BJ (cell line): ENCODE data around the gene NME4. TPM values are rescaled to one million over a fixed set of nuclear protein-coding genes. Genes with fewer than 3 reads are reported as not detected.

Source experiments
- CTCF ChIA-PET: fragments of 350-600 bp; formaldehyde crosslinking; extraction: SDS; loops from one replicate; lab custom pipeline; 2021; ENCODE audit warnings: antibody characterized with exemption, inconsistent platforms; lab: Yijun Ruan, JAX
- POLR2A ChIA-PET: fragments of 300-600 bp; sonication (Branson Sonifier 250); formaldehyde crosslinking; extraction: SDS; loops from one replicate; lab custom pipeline; 2021; ENCODE audit warnings: antibody characterized with exemption; lab: Charles Lee
- DNase-seq: peaks from one replicate; pipeline ENCODE4 v3.0.0-alpha.2; 2011; ENCODE audit warnings: low read depth
- H3K27me3 ChIP-seq: 2 replicates; pipeline ENCODE4 v1.6.0; 2011; ENCODE audit warnings: low read length; ENCODE audit not compliant: control insufficient read depth, insufficient read depth
- H3K36me3 ChIP-seq: 2 replicates; pipeline ENCODE4 v1.5.1; 2011; ENCODE audit warnings: low read length; ENCODE audit not compliant: control insufficient read depth, insufficient read depth
- H3K4me3 ChIP-seq: 2 replicates; pipeline ENCODE4 v1.5.1; 2011; ENCODE audit warnings: low read depth, mild to moderate bottlenecking, control low read depth, low read length
- CTCF ChIP-seq: IDR thresholded peaks from 2 replicates; pipeline ENCODE4 v1.5.1; 2011; ENCODE audit warnings: low read depth, mild to moderate bottlenecking, control low read depth, inconsistent platforms, low read length, moderate library complexity; ENCODE audit not compliant: insufficient read depth
- polyA plus RNA-seq: library from polyadenylated mRNA; depleted of rRNA; stranded (reverse); fragments of >200 nt; gene quantifications from 2 replicates; pipeline ENCODE4 v1.2.3, GENCODE V29; 2011

The NME4 gene
- polyA plus RNA-seq, 1 experiment, result 290 TPM

GRCh38 chr16:351804-352520 lies 45.0 kb upstream of the NME4 start:
- Histone ChIP-seq H3K36me3 (peaks cover 1% of the 10 kb centered on the region), H3K4me3 (peak overlapping the region; percentile 68), H3K27me3 (no peaks in the 10 kb centered on the region)
- ChIA-PET CTCF (interaction anchor here (1.2 to 2.1 kb wide), 6 partner anchors 9 to 245 kb away, joined by 4 to 10 read pairs (median 6); partner anchors contain the start of gene LUC7L), POLR2A (interaction anchor here (0.6 kb wide), 1 partner anchor 217 kb away, joined by 5 read pairs; no protein-coding TSS in a partner anchor)
- no peak for TF ChIP-seq CTCF
- no peak for DNase-seq

GRCh38 chr16:352547-353403 lies 44.2 kb upstream of the NME4 start, which contains the start of gene AXIN1:
Gene AXIN1 (minus strand): TSS chr16:352723. CDS start chr16:347025, 5,698 bp downstream.
- H3K36me3 ChIP-seq, result peaks cover 1% of the 10 kb centered on the region
- no peaks in the 10 kb centered on the region for H3K27me3 ChIP-seq
- peak within 1 kb of the TSS; percentile 68 for H3K4me3 ChIP-seq
- TF ChIP-seq CTCF, result no peak
- ChIA-PET CTCF (interaction anchor here (1.1 to 2.1 kb wide), 7 partner anchors 9 to 287 kb away, joined by 3 to 10 read pairs (median 6); partner anchors contain the start of gene LUC7L), POLR2A (interaction anchor here (0.6 to 0.7 kb wide), 4 partner anchors 73 to 250 kb away, joined by 3 to 18 read pairs (median 10); no protein-coding TSS in a partner anchor)
- peak; percentile 50 for DNase-seq

- POLR2A ChIA-PET, result interaction anchor here (0.6 to 0.7 kb wide), 3 partner anchors 72 to 251 kb away, joined by 3 to 18 read pairs (median 14); no protein-coding TSS in a partner anchor
- CTCF ChIA-PET, result interaction anchor here (0.6 to 2.1 kb wide), 6 partner anchors 9 to 288 kb away, joined by 3 to 5 read pairs (median 4); no protein-coding TSS in a partner anchor
- Histone ChIP-seq H3K4me3 (peak overlapping the region; percentile 68), H3K36me3 (peaks cover 1% of the 10 kb centered on the region; the same call in 1 of the 2 replicates), H3K27me3 (no peaks in the 10 kb centered on the region)
- no peak for TF ChIP-seq CTCF
- DNase-seq, result no peak
Observed at GRCh38 chr16:353404-354290, 43.4 kb upstream of the NME4 start.

DNA sequence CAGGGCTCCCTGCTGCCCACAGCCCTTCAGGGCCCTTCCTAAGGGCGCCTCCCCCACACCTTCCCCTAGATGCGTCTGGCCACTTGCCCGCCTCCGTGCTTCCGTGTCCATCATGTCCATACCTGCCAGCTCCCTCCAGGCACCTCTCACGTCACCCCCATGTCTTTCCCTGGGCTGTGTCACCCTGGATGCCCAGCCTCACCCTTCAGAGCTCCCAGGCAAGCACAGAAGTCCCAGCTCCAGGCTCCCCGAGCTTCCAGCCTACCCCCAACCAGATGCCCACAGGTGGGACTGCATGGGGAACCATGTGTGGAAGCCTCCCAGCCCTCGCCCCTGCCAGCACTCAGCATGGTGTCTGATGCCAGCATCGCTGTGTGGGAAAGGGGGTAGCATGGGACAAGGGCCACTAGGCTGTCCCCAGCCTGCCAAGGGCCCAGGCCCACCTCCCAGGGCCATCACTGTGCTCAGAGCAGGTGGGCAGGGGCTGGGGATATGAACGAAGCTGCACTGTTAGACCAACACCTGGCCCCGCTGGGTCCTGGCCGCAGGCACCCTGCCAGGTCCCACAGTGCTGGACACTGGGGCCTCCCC lies 42.6 kb upstream of the NME4 start:
- no peaks in the 10 kb centered on the region for H3K27me3 ChIP-seq
- CTCF ChIA-PET, result interaction anchor here (1.0 to 1.2 kb wide), 2 partner anchors 8 to 247 kb away, joined by 3 to 5 read pairs; no protein-coding TSS in a partner anchor
- no peak for DNase-seq
- no peak for TF ChIP-seq CTCF
- POLR2A ChIA-PET, result no interaction called here
- no peak overlapping the region for H3K4me3 ChIP-seq
- peaks cover 1% of the 10 kb centered on the region; the same call in 1 of the 2 replicates for H3K36me3 ChIP-seq
